Stimulated activated CD4-positive, alpha-beta T cell treated with anti-CD3 and anti-CD28 coated beads, Interleukin-12 subunit alpha, Interleukin-12 subunit beta, amount 100 ng/mL, for 4 hours (primary cell): ENCODE data around the gene GLE1.
"Not testable (repeated sequence)": the region's sequence is repeated elsewhere in the genome, so short reads cannot be mapped to it uniquely, and the experiment has no call there.

Experiments
- DNase-seq: peaks from one replicate; pipeline ENCODE4 v3.0.0-alpha.2; 2020

The GLE1 gene

GRCh38 chr9:128497824-128498610, 6.5 kb upstream of the GLE1 start:
- no peak for DNase-seq

GRCh38 chr9:128498911-128499310, 5.6 kb upstream of the GLE1 start:
- no peak for DNase-seq

GRCh38 chr9:128499920-128500319, 4.6 kb upstream of the GLE1 start:
- no peak for DNase-seq

GRCh38 chr9:128503415-128503825, 1.1 kb upstream of the GLE1 start:
- not testable (repeated sequence) for DNase-seq

GRCh38 chr9:128503870-128504269, 649 bp upstream of the GLE1 start:
- DNase-seq = no peak

GRCh38 chr9:128505414-128505765, 871 bp downstream of the GLE1 start:
- no peak for DNase-seq

GRCh38 chr9:128505906-128506305, 1.4 kb downstream of the GLE1 start:
- not testable (repeated sequence) for DNase-seq

GRCh38 chr9:128512820-128513219, 8.3 kb downstream of the GLE1 start:
- no peak for DNase-seq

- no peak for DNase-seq
Measured at GRCh38 chr9:128521956-128522355, 17.4 kb downstream of the GLE1 start.

GRCh38 chr9:128523199-128523925, 18.8 kb downstream of the GLE1 start:
- DNase-seq = no peak

GRCh38 chr9:128526720-128527119, 22.2 kb downstream of the GLE1 start:
- DNase-seq = no peak

- no peak for DNase-seq
Measured at GRCh38 chr9:128528445-128529160, 24.1 kb downstream of the GLE1 start.

- DNase-seq = no peak
Measured at GRCh38 chr9:128529191-128529590, 24.7 kb downstream of the GLE1 start.

GRCh38 chr9:128532581-128532980, 28.1 kb downstream of the GLE1 start:
- DNase-seq = no peak

GRCh38 chr9:128540634-128541360, 36.3 kb downstream of the GLE1 start:
- DNase-seq = no peak

- no peak for DNase-seq
Measured at GRCh38 chr9:128546504-128546903, 42.0 kb downstream of the GLE1 start.

- no peak for DNase-seq
Measured at GRCh38 chr9:128548876-128549275, 44.4 kb downstream of the GLE1 start.

- peak; percentile 18 for DNase-seq
Measured at GRCh38 chr9:128550226-128550625, 45.7 kb downstream of the GLE1 start.

GRCh38 chr9:128550770-128551656, 46.5 kb downstream of the GLE1 start:
- DNase-seq = no peak

- no peak for DNase-seq
Measured at GRCh38 chr9:128551657-128552152, 47.2 kb downstream of the GLE1 start.

- peak; percentile 96 for DNase-seq
Measured at GRCh38 chr9:128552153-128552743, 47.7 kb downstream of the GLE1 start, which contains the start of gene SPTAN1. Gene SPTAN1 (plus strand): TSS chr9:128552587. CDS start chr9:128566741, 14,154 bp downstream.
